Fibroblast of lung (primary cell): ENCODE measurements around the gene LMOD3.

Experiments
- CTCF ChIP-seq, 2 donors: IDR thresholded peaks in 1 of 2; conservative IDR thresholded peaks in 1 of 2; 1 replicate in 1 of 2; 2 replicates in 1 of 2; pipeline ENCODE4 v1.5.1; 2011 to 2012; ENCODE audit warnings: low read length in 2 of 2, control low read depth in 1 of 2, inconsistent platforms in 1 of 2, low read depth in 1 of 2, mild to moderate bottlenecking in 1 of 2
- EZH2 ChIP-seq: IDR thresholded peaks from 2 replicates; pipeline ENCODE4 v1.5.1; 2012; ENCODE audit warnings: low read length, control low read depth, mild to moderate bottlenecking; ENCODE audit errors: missing control alignments

- no peak for TF ChIP-seq CTCF (conservative IDR thresholded peaks at IDR 0.05 in 1 of 2, IDR thresholded peaks at IDR 0.05 in 1 of 2; ENCODE audit: low read depth in 1 of 2, low read length in 2 of 2)
- TF ChIP-seq EZH2 = no peak
Measured at GRCh38 chr3:69105320-69105719, 17.1 kb downstream of the LMOD3 start.
